Hindlimb muscle (tissue), 1 donor: ENCODE results near the gene ZNF229. TPM values are rescaled to one million over a fixed set of nuclear protein-coding genes. Genes with fewer than 3 reads are reported as not detected.
A peak's percentile ranks its signal among the peaks of the same experiment; 100 is the strongest.
"Not testable (repeated sequence)": the region's sequence is repeated elsewhere in the genome, so short reads cannot be mapped to it uniquely, and the experiment has no call there.

Experiments used
- DNase-seq: peaks from one replicate; pipeline ENCODE4 v3.0.0-alpha.2; 2013
- polyA plus RNA-seq: library from polyadenylated mRNA; unstranded; fragments of 120-200 nt; gene quantifications from one replicate; pipeline ENCODE4 v1.2.1, GENCODE V29; 2013; ENCODE audit not compliant: insufficient read length

The ZNF229 gene
- 5.3 TPM for polyA plus RNA-seq

DNA sequence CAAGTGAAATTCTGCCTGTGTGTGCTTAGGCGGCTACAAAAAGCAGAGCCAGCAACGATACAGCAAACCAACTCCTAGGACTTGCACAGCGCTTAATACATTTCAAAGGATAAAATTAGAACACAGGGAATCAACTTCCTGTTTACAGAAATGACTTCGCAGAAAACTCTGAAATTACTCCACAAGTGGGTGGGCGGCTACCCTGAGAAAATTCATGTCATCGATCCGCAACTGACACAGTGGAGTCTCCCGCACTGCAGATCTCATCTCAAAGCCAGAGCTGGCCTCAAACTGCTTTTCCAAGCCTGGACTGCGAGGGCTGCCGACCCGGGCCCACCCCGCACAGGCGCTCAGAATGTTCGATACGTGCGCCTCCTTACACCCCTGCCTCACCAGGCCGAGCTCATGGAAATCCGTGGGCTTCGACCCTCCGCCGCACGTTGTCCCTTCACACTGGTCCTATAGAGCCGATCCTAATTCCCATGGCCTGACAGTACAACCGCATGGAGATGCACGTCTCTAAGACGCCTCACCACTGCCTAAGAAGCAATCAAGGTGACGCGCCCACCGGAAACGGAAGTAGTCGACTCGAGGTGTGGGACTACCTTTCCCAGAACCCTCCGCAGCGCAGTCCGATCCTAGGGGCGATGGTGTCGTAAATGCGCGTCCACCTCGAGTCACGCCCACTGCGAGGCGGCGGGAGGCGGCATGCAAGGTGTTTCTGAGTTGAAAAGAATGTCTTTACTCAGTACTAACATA lies at the start of gene ZNF229:
ZNF229 (minus strand) TSS at position 557 of the 759 bp plus-strand sequence. CDS start 5,625 bp downstream, outside the sequence.
- DNase-seq, result peak; percentile 77

DNA sequence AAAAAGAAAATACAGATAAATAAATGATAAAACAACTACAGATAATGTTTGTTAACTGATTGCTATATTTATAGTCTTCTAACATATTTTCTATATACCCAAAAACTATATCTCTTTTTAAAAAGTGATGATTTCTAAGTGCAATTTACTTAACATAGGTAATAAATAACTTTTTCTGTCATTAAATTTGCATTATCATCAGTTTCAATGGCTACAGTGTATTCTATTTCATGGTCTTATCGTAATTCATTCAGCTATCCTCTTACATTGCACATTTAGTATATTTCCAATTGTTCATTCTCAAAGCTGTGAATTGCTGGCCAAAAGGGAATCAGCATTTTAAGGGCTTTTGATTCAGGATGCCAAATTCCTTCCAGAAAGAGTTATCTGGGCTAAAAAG lies 48.4 kb upstream of the ZNF229 start:
- no peak for DNase-seq

GRCh38 chr19:44476559-44477408 lies 28.5 kb upstream of the ZNF229 start:
- DNase-seq, result no peak

- not testable (repeated sequence) for DNase-seq
These were observed 20.5 kb upstream of the ZNF229 start for GRCh38 chr19:44468730-44469129.

DNA sequence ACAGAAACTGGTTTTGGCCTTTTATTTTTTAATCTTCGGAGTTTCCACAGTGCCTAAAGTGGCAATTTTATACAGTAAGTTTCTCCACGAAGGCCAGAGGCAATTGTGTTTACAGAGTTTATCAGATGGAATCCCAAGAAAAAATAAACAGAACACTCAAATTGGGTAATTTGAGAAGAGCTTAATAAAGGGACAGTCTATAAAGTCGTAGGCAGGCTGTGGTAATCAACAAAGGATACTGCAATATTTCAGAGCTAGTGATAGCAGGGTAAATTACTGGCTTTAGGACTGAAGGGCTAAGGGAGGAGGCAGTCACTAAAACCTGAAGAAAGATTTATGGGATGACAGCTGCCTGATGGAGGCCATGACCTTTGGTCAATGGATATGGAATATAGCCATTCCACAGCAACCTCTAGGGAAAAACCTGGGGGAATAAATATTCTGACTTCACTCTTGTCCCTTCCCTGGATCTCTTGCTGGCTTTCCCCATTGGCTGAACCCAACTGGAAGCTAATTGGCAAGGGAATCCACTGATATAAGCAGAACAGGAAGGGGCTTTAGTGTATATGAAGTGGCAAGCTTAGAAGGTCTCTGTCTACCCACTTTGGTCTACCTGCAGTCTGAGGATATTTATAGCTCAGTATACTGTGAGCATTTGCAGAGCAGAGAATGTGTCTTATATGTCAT lies 14.5 kb upstream of the ZNF229 start:
- not testable (repeated sequence) for DNase-seq

DNA sequence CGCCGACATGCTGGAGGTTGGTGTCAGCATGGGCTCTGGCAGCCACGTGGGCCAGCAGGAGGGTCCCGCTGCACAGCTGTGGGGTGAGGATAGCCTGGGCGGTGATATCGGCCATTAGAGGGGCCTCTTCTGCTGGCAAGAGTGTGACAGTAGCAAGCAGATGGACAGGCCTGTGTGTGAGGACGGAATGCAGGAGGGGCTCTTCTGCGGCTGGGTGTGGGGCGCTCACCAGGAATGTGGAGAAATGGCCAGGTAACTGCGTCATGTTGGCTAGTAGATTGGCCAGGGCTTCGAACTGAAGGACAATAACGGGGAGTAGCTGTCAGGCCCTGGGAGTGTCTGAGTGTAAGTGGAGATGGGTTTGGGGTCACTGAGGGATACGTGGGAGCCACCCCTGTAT lies 7.7 kb upstream of the ZNF229 start:
- DNase-seq, result not testable (repeated sequence)

GRCh38 chr19:44455100-44455499 lies 6.8 kb upstream of the ZNF229 start:
- DNase-seq, result no peak

DNA sequence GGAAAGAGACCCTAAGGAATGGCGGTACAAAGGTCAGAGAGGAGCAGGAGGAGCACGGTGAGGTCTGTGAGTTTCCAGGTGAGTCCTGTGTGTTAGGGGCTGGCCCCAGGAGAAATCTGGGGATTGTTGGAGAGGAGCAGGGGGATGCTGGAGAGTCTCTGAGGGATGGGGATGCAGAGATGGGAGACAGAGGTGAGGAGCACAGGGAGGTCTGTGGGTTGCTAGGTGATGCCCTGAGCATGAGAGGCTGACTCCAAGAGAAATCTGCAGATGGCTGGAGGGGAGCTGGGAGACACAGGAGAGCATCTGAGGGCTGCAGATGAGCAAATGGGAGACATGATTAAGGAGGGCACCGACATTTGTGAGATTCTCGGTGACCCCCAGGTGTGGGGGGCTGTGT lies 4.1 kb upstream of the ZNF229 start:
- no peak for DNase-seq

- DNase-seq, result no peak
These were observed 3.4 kb upstream of the ZNF229 start for GRCh38 chr19:44451687-44452086.

DNA sequence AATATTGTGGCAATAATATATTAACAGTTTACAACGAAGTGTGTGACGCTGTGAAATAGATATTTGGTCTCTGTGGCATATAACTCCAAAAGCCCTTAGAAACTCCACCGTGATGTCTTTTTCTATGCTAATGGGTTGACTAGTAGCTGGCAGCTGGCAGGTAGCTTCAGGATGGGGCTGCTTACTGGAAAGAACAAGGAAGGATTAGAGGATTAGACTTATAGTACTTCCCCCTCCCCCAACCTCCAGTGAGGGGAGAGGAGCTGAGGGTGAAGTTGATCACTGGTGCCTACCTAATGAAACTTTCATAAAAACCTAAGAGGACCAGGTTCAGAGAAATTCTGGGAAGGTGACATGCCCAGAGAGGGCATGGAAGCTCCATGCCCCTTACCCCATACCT lies 9.8 kb downstream of the ZNF229 start:
- no peak for DNase-seq

GRCh38 chr19:44435441-44435840 lies 12.8 kb downstream of the ZNF229 start:
- DNase-seq, result no peak

- no peak for DNase-seq
These were observed 17.3 kb downstream of the ZNF229 start for GRCh38 chr19:44430956-44431355.

- not testable (repeated sequence) for DNase-seq
These were observed 32.7 kb downstream of the ZNF229 start for GRCh38 chr19:44415553-44415952.

GRCh38 chr19:44401139-44402115 lies 46.8 kb downstream of the ZNF229 start, which contains the start of gene ZNF285:
ZNF285 (minus strand) TSS chr19:44401608; CDS start chr19:44397213, 4,395 bp downstream.
- peak; percentile 96 for DNase-seq

DNA sequence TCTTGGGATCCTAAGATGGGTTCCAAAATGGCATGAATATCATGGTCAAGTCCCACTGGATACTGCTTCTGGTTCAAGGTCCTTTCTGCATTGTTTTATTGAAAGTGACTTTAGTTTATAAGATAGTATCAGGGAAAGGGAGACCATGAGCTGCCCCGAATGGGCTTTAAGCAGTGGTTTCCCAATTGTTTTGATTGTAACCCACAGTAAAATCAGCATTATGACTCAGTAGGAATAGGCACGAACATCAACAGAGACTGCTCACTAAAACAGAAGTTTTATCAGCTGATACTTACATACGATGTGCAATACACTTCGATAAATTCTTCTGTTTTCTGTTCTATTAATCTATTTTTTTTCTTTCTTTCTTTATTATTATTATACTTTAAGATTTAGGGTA lies 59.0 kb downstream of the ZNF229 start:
- DNase-seq, result not testable (repeated sequence)

Other genes with a start within 250 kb of the ZNF229 start
- 11.9 TPM for gene ZNF227, start 235.9 kb downstream of the ZNF229 start, polyA plus RNA-seq
- gene ZNF233, start 188.6 kb downstream of the ZNF229 start, polyA plus RNA-seq, result 3.1 TPM
- 7.6 TPM for gene ZNF235, start 143.4 kb downstream of the ZNF229 start, polyA plus RNA-seq
- 4.9 TPM for gene ZNF112, start 91.8 kb downstream of the ZNF229 start, polyA plus RNA-seq
- gene ZNF285, start 46.9 kb downstream of the ZNF229 start, polyA plus RNA-seq, result 7.8 TPM
- gene ZNF180, start 52.0 kb upstream of the ZNF229 start, polyA plus RNA-seq, result 6.9 TPM
- gene CEACAM20, start 81.2 kb upstream of the ZNF229 start, polyA plus RNA-seq, result not detected
- not detected for gene IGSF23, start 165.1 kb upstream of the ZNF229 start, polyA plus RNA-seq
- 24.6 TPM for gene PVR, start 195.4 kb upstream of the ZNF229 start, polyA plus RNA-seq
- 11.7 TPM for gene CEACAM19, start 223.0 kb upstream of the ZNF229 start, polyA plus RNA-seq